Measurements from ENCODE around the gene UBTD1. TPM values are rescaled to one million over a fixed set of nuclear protein-coding genes. Genes with fewer than 3 reads are reported as not detected.
A peak's percentile ranks its signal among the peaks of the same experiment; 100 is the strongest.

UBTD1 gene, protein sequence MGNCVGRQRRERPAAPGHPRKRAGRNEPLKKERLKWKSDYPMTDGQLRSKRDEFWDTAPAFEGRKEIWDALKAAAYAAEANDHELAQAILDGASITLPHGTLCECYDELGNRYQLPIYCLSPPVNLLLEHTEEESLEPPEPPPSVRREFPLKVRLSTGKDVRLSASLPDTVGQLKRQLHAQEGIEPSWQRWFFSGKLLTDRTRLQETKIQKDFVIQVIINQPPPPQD
- total RNA-seq = 10 to 100 TPM; 19.1 to 19.3 TPM
- polyA plus RNA-seq (2013, experiment 1 of 2) = 11.7 TPM
- 12.2 TPM for polyA plus RNA-seq (2013, experiment 2 of 2)
- long read RNA-seq, experiment 1, transcript UBTD1-201 (3 exons, 1,706 nt) = major isoform, 10 of 14 reads
- long read RNA-seq, experiment 1, partial matches to known transcripts = 4 of 14 reads
- long read RNA-seq, experiment 1, other reads (novel, unspliced or antisense) = 0 of 14 reads
- long read RNA-seq, experiment 2, transcript UBTD1-201 (3 exons, 1,706 nt) = major isoform, 44 of 45 reads
- long read RNA-seq, experiment 2, partial matches to known transcripts = 1 of 45 reads
- long read RNA-seq, experiment 2, other reads (novel, unspliced or antisense) = 0 of 45 reads
- long read RNA-seq, experiment 3, transcript UBTD1-201 (3 exons, 1,706 nt) = major isoform, 38 of 40 reads
- long read RNA-seq, experiment 3, partial matches to known transcripts = 1 of 40 reads
- long read RNA-seq, experiment 3, other reads (novel, unspliced or antisense) = 1 of 40 reads
- long read RNA-seq, experiment 4, transcript UBTD1-201 (3 exons, 1,706 nt) = major isoform, 5 of 7 reads
- long read RNA-seq, experiment 4, partial matches to known transcripts = 0 of 7 reads
- long read RNA-seq, experiment 4, other reads (novel, unspliced or antisense) = 2 of 7 reads

DNA sequence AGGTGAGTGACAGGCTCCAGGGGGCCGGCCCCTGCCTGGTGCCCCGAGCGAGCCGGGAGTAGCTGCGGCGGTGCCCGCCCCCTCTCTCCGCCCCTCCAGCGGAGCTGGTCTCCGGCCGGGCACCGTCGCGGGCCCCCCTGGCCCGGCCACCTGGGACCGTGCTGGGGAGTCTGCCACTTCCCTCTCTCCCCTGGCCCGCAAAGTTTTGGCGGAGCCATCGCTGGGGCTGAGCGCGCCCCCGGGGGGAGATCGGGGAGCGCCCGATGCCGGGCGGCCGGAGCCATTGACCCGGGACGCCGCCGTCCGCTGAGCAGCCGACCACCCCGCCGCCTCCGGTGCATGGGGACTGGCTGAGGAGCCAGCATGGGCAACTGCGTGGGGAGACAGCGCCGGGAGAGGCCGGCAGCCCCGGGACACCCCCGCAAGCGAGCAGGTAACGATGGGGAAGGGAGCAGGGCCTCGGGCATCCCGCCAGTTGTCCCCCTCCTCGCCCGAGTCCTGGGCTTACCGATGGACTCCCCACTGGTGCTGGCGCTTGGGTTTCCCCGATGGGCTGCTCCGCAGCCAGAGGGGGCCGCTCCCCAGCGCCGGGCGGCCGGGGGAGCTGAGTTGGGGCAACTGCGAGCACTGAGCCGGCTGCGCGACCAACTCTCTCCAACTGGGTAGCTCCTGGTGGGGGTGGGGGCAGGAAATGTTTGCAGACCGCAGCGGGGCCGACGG is at the start of gene UBTD1:
Gene UBTD1 (plus strand): TSS at position 84 of the 720 bp plus-strand sequence. CDS start 280 bp downstream, at position 364.
- Histone ChIP-seq H3K27me3 (ENCODE audit: control insufficient read depth, insufficient read depth, low read length, poor library complexity, severe bottlenecking) (peaks cover 20% of the 10 kb centered on the region), H3K9me3 (ENCODE audit: control insufficient read depth, low read length) (no peaks in the 10 kb centered on the region), H3K4me3 (ENCODE audit: low read length) (peak within 1 kb of the TSS; percentile 98), H3K9ac (ENCODE audit: extremely low read depth, low read length, poor library complexity, severe bottlenecking) (peak within 1 kb of the TSS; percentile 70), H3K36me3 (ENCODE audit: control insufficient read depth, insufficient read depth, low read length) (peaks cover 3% of the 10 kb centered on the region), H3K27ac (ENCODE audit: low read depth, low read length) (peak within 1 kb of the TSS; percentile 83), H3K4me1 (ENCODE audit: control insufficient read depth, insufficient read depth, low read length) (peaks cover 7% of the 10 kb centered on the region)
- TF ChIP-seq, protein P1, sequence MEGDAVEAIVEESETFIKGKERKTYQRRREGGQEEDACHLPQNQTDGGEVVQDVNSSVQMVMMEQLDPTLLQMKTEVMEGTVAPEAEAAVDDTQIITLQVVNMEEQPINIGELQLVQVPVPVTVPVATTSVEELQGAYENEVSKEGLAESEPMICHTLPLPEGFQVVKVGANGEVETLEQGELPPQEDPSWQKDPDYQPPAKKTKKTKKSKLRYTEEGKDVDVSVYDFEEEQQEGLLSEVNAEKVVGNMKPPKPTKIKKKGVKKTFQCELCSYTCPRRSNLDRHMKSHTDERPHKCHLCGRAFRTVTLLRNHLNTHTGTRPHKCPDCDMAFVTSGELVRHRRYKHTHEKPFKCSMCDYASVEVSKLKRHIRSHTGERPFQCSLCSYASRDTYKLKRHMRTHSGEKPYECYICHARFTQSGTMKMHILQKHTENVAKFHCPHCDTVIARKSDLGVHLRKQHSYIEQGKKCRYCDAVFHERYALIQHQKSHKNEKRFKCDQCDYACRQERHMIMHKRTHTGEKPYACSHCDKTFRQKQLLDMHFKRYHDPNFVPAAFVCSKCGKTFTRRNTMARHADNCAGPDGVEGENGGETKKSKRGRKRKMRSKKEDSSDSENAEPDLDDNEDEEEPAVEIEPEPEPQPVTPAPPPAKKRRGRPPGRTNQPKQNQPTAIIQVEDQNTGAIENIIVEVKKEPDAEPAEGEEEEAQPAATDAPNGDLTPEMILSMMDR (conservative IDR thresholded peaks at IDR 0.05) = no peak
- H3K4me3 Mint-ChIP-seq = peak within 1 kb of the TSS; percentile 94
- H3K27me3 Mint-ChIP-seq (ENCODE audit: insufficient read depth) = peaks cover 21% of the 10 kb centered on the region
- peak; percentile 83 for DNase-seq
- H3K9me3 Mint-ChIP-seq = no peaks in the 10 kb centered on the region
- H3K4me1 Mint-ChIP-seq = peaks cover 35% of the 10 kb centered on the region
- H3K36me3 Mint-ChIP-seq (ENCODE audit: low read depth) = peaks cover 2% of the 10 kb centered on the region
- peak within 1 kb of the TSS; percentile 78 for H3K27ac Mint-ChIP-seq
- 0 to 3% methylated on average over 15 to 66 of the region's 66 CpGs for WGBS, 2 experiments (ENCODE audit: insufficient coverage in 1 of 2, insufficient read length in 1 of 2)

DNA sequence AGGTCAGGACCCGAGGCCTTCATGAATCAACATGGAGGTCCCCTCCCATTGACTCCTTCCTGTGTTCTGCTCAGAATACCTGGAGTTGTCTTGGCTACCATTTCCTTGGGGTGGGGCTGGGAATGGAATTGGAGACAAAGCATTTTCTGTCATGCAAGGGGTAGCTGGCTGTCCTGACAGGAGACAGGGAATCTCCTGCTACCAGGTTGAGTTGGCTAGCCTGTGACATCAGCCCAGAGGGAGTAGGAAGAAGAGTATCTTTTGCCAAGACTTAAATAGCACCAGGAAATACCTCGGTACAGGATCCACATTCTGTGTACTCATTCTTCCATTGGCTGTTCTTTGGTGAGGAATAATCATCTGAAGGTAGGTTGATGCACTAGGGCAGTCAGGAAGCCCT is 47.9 kb upstream of the UBTD1 start:
- WGBS, 2 experiments (ENCODE audit: insufficient coverage in 1 of 2, insufficient read length in 1 of 2) = 98 to 100% methylated on average over 1 to 2 of the region's 2 CpGs
- Histone ChIP-seq H3K4me3 (ENCODE audit: low read length) (no peak overlapping the region), H3K27me3 (ENCODE audit: control insufficient read depth, insufficient read depth, low read length, poor library complexity, severe bottlenecking) (no peaks in the 10 kb centered on the region), H3K9me3 (ENCODE audit: control insufficient read depth, low read length) (no peaks in the 10 kb centered on the region), H3K9ac (ENCODE audit: extremely low read depth, low read length, poor library complexity, severe bottlenecking) (no peak overlapping the region), H3K36me3 (ENCODE audit: control insufficient read depth, insufficient read depth, low read length) (peaks cover 49% of the 10 kb centered on the region), H3K27ac (ENCODE audit: low read depth, low read length) (no peak overlapping the region), H3K4me1 (ENCODE audit: control insufficient read depth, insufficient read depth, low read length) (no peaks in the 10 kb centered on the region)
- no peak overlapping the region for H3K27ac Mint-ChIP-seq
- DNase-seq = no peak
- no peak overlapping the region for H3K4me3 Mint-ChIP-seq
- H3K36me3 Mint-ChIP-seq (ENCODE audit: low read depth) = peaks cover 30% of the 10 kb centered on the region
- peaks cover 7% of the 10 kb centered on the region for H3K4me1 Mint-ChIP-seq
- no peaks in the 10 kb centered on the region for H3K9me3 Mint-ChIP-seq
- H3K27me3 Mint-ChIP-seq (ENCODE audit: insufficient read depth) = no peaks in the 10 kb centered on the region
- TF ChIP-seq, protein P1 (conservative IDR thresholded peaks at IDR 0.05) = no peak

DNA sequence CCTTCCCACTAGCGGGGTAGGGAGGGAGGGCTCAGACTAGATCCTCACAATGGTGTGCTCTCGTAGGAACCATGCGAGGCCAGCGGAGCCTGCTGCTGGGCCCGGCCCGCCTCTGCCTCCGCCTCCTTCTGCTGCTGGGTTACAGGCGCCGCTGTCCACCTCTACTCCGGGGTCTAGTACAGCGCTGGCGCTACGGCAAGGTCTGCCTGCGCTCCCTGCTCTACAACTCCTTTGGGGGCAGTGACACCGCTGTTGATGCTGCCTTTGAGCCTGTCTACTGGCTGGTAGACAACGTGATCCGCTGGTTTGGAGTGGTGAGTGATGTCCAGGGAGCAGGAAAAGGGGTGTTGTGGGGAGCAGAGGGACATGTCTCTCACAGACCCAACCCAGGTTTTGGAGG is 47.1 kb upstream of the UBTD1 start:
- Histone ChIP-seq H3K27me3 (ENCODE audit: control insufficient read depth, insufficient read depth, low read length, poor library complexity, severe bottlenecking) (no peaks in the 10 kb centered on the region), H3K27ac (ENCODE audit: low read depth, low read length) (no peak overlapping the region), H3K9ac (ENCODE audit: extremely low read depth, low read length, poor library complexity, severe bottlenecking) (no peak overlapping the region), H3K4me3 (ENCODE audit: low read length) (no peak overlapping the region), H3K36me3 (ENCODE audit: control insufficient read depth, insufficient read depth, low read length) (peaks cover 57% of the 10 kb centered on the region), H3K9me3 (ENCODE audit: control insufficient read depth, low read length) (no peaks in the 10 kb centered on the region), H3K4me1 (ENCODE audit: control insufficient read depth, insufficient read depth, low read length) (no peaks in the 10 kb centered on the region)
- WGBS, 2 experiments (ENCODE audit: insufficient coverage in 1 of 2, insufficient read length in 1 of 2) = 94 to 97% methylated on average over 14 to 17 of the region's 17 CpGs
- H3K36me3 Mint-ChIP-seq (ENCODE audit: low read depth) = peaks cover 38% of the 10 kb centered on the region
- no peaks in the 10 kb centered on the region for H3K9me3 Mint-ChIP-seq
- TF ChIP-seq, protein P1 (conservative IDR thresholded peaks at IDR 0.05) = no peak
- no peak overlapping the region for H3K27ac Mint-ChIP-seq
- H3K4me1 Mint-ChIP-seq = peaks cover 5% of the 10 kb centered on the region
- H3K27me3 Mint-ChIP-seq (ENCODE audit: insufficient read depth) = no peaks in the 10 kb centered on the region
- DNase-seq = no peak
- H3K4me3 Mint-ChIP-seq = no peak overlapping the region
